ENCODE data around the gene CLDND2.

GRCh38 chr19:51371186-51371690, 2.4 kb upstream of the CLDND2 start:
- TF ChIP-seq CTCF (IDR thresholded peaks at IDR 0.05) = no peak
- TF ChIP-seq POLR2A (IDR thresholded peaks at IDR 0.05) = no peak
- no peak for TF ChIP-seq POLR2AphosphoS5 (IDR thresholded peaks at IDR 0.05)
- TF ChIP-seq EP300 (IDR thresholded peaks at IDR 0.05) = no peak
